Trophoblast cell (in vitro differentiated cells and primary cell): ENCODE results near the gene GAS5.

Source experiments
- DNase-seq, 2 donors: peaks; one replicate each; pipeline ENCODE4 v3.0.0-alpha.2; 2016
- H2AFZ ChIP-seq: 2 replicates; pipeline ENCODE4 v1.6.1; 2013; ENCODE audit warnings: low read length, moderate library complexity, mild to moderate bottlenecking; ENCODE audit not compliant: insufficient read depth, poor library complexity
- H2AK5ac ChIP-seq: 2 replicates; pipeline ENCODE4 v1.6.1; 2013; ENCODE audit warnings: mild to moderate bottlenecking, low read length
- H2BK120ac ChIP-seq: 2 replicates; pipeline ENCODE4 v1.6.1; 2013; ENCODE audit warnings: low read length, mild to moderate bottlenecking, moderate library complexity; ENCODE audit not compliant: insufficient read depth, poor library complexity
- H2BK12ac ChIP-seq: 2 replicates; pipeline ENCODE4 v1.6.1; 2013; ENCODE audit warnings: mild to moderate bottlenecking, low read length, moderate library complexity
- H2BK5ac ChIP-seq: 2 replicates; pipeline ENCODE4 v1.6.1; 2013; ENCODE audit warnings: low read length, low read depth, moderate library complexity, mild to moderate bottlenecking; ENCODE audit not compliant: poor library complexity
- H3K14ac ChIP-seq: 2 replicates; pipeline ENCODE4 v1.6.1; 2013; ENCODE audit warnings: mild to moderate bottlenecking, low read length
- H3K18ac ChIP-seq: 2 replicates; pipeline ENCODE4 v1.6.1; 2013; ENCODE audit warnings: mild to moderate bottlenecking, low read length
- H3K23ac ChIP-seq: 2 replicates; pipeline ENCODE4 v1.6.1; 2013; ENCODE audit warnings: low read length
- H3K27ac ChIP-seq: 2 replicates; pipeline ENCODE4 v1.5.1; 2013; ENCODE audit warnings: low read depth, mild to moderate bottlenecking, inconsistent platforms, low read length, moderate library complexity
- H3K27me3 ChIP-seq: 2 replicates; pipeline ENCODE4 v1.6.1; 2013; ENCODE audit warnings: inconsistent platforms, mild to moderate bottlenecking, low read length, moderate library complexity; ENCODE audit not compliant: insufficient read depth
- H3K36me3 ChIP-seq, 2 experiments: 1 replicate in 1 of 2; 2 replicates in 1 of 2; pipeline ENCODE4 v1.6.1; 2013; ENCODE audit warnings: low read length in 2 of 2, mild to moderate bottlenecking in 2 of 2, moderate library complexity in 1 of 2; ENCODE audit not compliant: insufficient read depth in 2 of 2, control insufficient read depth in 1 of 2
- H3K4ac ChIP-seq: 2 replicates; pipeline ENCODE4 v1.6.1; 2013; ENCODE audit warnings: low read depth, mild to moderate bottlenecking, low read length, moderate library complexity
- H3K4me1 ChIP-seq, 2 experiments: 1 replicate in 1 of 2; 2 replicates in 1 of 2; pipeline ENCODE4 v1.6.1; 2013; ENCODE audit warnings: low read length in 2 of 2, mild to moderate bottlenecking in 2 of 2, moderate library complexity in 1 of 2; ENCODE audit not compliant: insufficient read depth in 2 of 2, control insufficient read depth in 1 of 2
- H3K4me2 ChIP-seq: 2 replicates; pipeline ENCODE4 v1.6.1; 2013; ENCODE audit warnings: inconsistent platforms, mild to moderate bottlenecking, low read length, moderate library complexity
- H3K4me3 ChIP-seq: 2 replicates; pipeline ENCODE4 v1.5.1; 2013; ENCODE audit warnings: mild to moderate bottlenecking, low read depth, low read length, inconsistent platforms
- H3K79me1 ChIP-seq: one replicate; pipeline ENCODE4 v1.6.1; 2013; ENCODE audit warnings: low read length
- H3K79me2 ChIP-seq: 2 replicates; pipeline ENCODE4 v1.6.1; 2013; ENCODE audit warnings: low read length, mild to moderate bottlenecking; ENCODE audit not compliant: control insufficient read depth, insufficient read depth, poor library complexity
- H3K9ac ChIP-seq: 2 replicates; pipeline ENCODE4 v1.6.1; 2013; ENCODE audit warnings: mild to moderate bottlenecking, low read length
- H3K9me3 ChIP-seq: 2 replicates; pipeline ENCODE4 v1.6.1; 2013; ENCODE audit warnings: low read depth, mild to moderate bottlenecking, control low read depth, inconsistent platforms, low read length; ENCODE audit not compliant: insufficient read depth
- H4K12ac ChIP-seq: 2 replicates; pipeline ENCODE4 v1.6.1; 2013; ENCODE audit warnings: low read depth, mild to moderate bottlenecking, low read length, moderate library complexity
- H4K8ac ChIP-seq: 2 replicates; pipeline ENCODE4 v1.6.1; 2013; ENCODE audit warnings: low read depth, mild to moderate bottlenecking, low read length, moderate library complexity
- H4K91ac ChIP-seq: one replicate; pipeline ENCODE4 v1.6.1; 2013; ENCODE audit warnings: low read depth, mild to moderate bottlenecking, low read length, moderate library complexity
- WGBS: extraction: QIAGEN DNeasy Blood & Tissue Kit; methylation state at CpG from one replicate; pipeline ENCODE4 v1.1.7; 2013; ENCODE audit warnings: missing lambda C conversion rate; ENCODE audit not compliant: insufficient read length, insufficient coverage; ENCODE audit errors: extremely low coverage; 5-methylcytosine and 5-hydroxymethylcytosine counted together

GAS5 gene

DNA sequence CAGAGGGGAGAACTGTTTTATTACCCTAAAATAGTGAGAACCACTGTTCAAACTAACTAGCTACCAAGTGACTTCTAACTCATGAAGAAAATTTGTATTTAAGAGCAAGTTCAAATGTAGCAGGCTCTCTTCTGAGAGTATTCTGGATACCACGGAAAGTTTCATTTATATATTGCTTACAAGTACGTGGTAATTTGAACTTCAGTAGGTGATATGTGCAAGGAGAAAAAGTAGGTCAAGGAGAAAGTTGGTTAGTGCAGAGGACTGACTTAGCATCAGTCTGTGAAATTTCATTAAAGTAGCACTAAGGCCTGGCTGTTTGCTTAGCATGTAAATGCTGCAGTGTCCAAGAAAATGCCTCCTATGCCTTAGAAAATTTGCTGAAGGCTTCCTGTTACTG, 32.6 kb upstream of the GAS5 start:
- Histone ChIP-seq H3K18ac (no peak overlapping the region), H2AFZ (no peak overlapping the region), H3K9me3 (no peaks in the 10 kb centered on the region), H2BK5ac (no peak overlapping the region), H2AK5ac (no peak overlapping the region), H3K4me3 (no peak overlapping the region), H4K12ac (no peak overlapping the region), H2BK12ac (no peak overlapping the region), H4K91ac (no peak overlapping the region), H3K27me3 (no peaks in the 10 kb centered on the region), H4K8ac (no peak overlapping the region), H3K4me1 (no peaks in the 10 kb centered on the region), H3K36me3 (no peaks in the 10 kb centered on the region), H3K4me2 (no peak overlapping the region), H3K79me1 (no peaks in the 10 kb centered on the region), H3K4ac (no peak overlapping the region), H3K9ac (no peak overlapping the region), H3K14ac (no peak overlapping the region), H3K23ac (no peak overlapping the region), H3K27ac (no peak overlapping the region), H3K79me2 (no peaks in the 10 kb centered on the region), H2BK120ac (no peak overlapping the region)
- DNase-seq: no peak
- WGBS: no CpG with 5 or more reads among the region's 2 CpGs

DNA sequence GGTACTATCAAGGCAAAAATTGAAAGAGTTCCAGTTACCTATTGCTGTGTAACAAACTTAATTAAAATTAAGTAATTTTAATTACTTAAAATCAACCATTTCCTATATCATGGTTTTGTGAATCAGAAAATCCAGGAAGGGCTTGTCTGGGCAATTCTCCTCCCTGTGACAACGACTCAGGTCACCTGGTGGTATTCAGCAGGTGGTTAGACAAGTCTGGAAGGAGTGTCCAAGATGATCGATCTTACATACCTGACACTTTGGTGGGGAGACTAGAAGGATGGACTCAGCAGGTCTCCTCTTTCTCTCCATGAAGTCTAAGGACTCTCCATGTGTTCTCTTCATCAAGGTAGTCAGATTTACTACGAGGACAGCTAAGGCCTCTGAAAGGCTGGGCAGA, 26.4 kb upstream of the GAS5 start:
- Histone ChIP-seq H3K9ac (no peak overlapping the region), H2BK120ac (no peak overlapping the region), H3K79me1 (no peaks in the 10 kb centered on the region), H2BK12ac (no peak overlapping the region), H2BK5ac (no peak overlapping the region), H3K4me3 (no peak overlapping the region), H3K4me1 (no peaks in the 10 kb centered on the region), H3K14ac (no peak overlapping the region), H2AFZ (no peak overlapping the region), H4K91ac (no peak overlapping the region), H3K4me2 (no peak overlapping the region), H4K12ac (no peak overlapping the region), H3K9me3 (no peaks in the 10 kb centered on the region), H4K8ac (no peak overlapping the region), H3K27ac (no peak overlapping the region), H3K27me3 (no peaks in the 10 kb centered on the region), H2AK5ac (no peak overlapping the region), H3K18ac (no peak overlapping the region), H3K79me2 (no peaks in the 10 kb centered on the region), H3K4ac (no peak overlapping the region), H3K23ac (no peak overlapping the region), H3K36me3 (no peaks in the 10 kb centered on the region)
- no peak for DNase-seq
- WGBS: no CpG with 5 or more reads among the region's 3 CpGs

DNA sequence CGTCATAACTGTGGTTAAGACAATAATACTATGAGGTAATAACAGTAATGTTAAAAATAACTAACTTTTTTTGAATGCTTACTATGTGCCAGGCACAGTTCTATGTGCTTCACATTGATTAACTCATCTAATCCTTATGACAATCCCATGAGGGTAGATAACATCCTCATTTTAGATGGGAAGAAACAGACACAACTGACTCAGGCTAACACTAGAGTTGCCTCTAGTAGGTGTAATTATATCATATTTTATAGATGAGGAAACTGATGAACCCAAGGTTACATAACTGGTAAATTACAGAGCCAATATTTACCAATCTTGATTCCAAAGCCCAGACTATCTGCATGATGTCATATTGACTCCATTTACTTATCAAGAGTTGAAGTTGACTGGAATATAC, 25.8 kb upstream of the GAS5 start:
- Histone ChIP-seq H3K4me1 (no peaks in the 10 kb centered on the region), H3K27ac (no peak overlapping the region), H3K27me3 (no peaks in the 10 kb centered on the region), H2BK5ac (no peak overlapping the region), H2BK120ac (no peak overlapping the region), H4K12ac (no peak overlapping the region), H2AK5ac (no peak overlapping the region), H3K79me1 (no peaks in the 10 kb centered on the region), H4K8ac (no peak overlapping the region), H3K18ac (no peak overlapping the region), H3K23ac (no peak overlapping the region), H3K4me2 (no peak overlapping the region), H3K4ac (no peak overlapping the region), H3K36me3 (no peaks in the 10 kb centered on the region), H4K91ac (no peak overlapping the region), H3K9ac (no peak overlapping the region), H3K9me3 (no peaks in the 10 kb centered on the region), H3K14ac (no peak overlapping the region), H2BK12ac (no peak overlapping the region), H3K79me2 (no peaks in the 10 kb centered on the region), H3K4me3 (no peak overlapping the region), H2AFZ (no peak overlapping the region)
- no peak for DNase-seq
- no CpG with 5 or more reads among the region's 1 CpG for WGBS

DNA sequence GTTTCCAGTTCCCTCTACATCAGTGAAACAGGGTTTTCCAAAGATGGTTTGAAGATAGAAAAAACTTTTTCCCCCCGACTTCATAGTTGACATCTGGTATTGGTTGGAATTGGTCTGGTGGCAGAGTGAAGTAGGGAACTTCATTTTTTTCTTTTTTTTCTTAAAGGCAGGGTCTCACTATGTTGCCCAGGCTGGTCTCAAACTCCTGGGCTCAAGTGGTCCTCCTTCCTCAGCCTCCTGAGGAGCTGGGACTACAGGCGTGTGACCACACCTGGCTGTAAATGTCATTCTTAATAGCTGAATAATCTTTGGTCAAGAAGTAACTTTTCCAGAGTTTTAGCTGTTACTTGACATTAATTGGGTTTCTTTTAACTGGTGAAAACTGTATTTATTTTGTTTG, 22.1 kb upstream of the GAS5 start:
- Histone ChIP-seq H2AK5ac (no peak overlapping the region), H2AFZ (no peak overlapping the region), H3K27ac (no peak overlapping the region), H2BK12ac (no peak overlapping the region), H3K14ac (no peak overlapping the region), H3K4ac (no peak overlapping the region), H3K23ac (no peak overlapping the region), H4K91ac (no peak overlapping the region), H3K18ac (no peak overlapping the region), H3K9me3 (no peaks in the 10 kb centered on the region), H2BK120ac (no peak overlapping the region), H3K27me3 (no peaks in the 10 kb centered on the region), H4K12ac (no peak overlapping the region), H3K79me1 (no peaks in the 10 kb centered on the region), H4K8ac (no peak overlapping the region), H2BK5ac (no peak overlapping the region), H3K4me2 (no peak overlapping the region), H3K4me1 (no peaks in the 10 kb centered on the region), H3K36me3 (peaks cover 7 to 8% of the 10 kb centered on the region in 2 experiments), H3K4me3 (no peak overlapping the region), H3K79me2 (no peaks in the 10 kb centered on the region), H3K9ac (no peak overlapping the region)
- WGBS: no CpG with 5 or more reads among the region's 2 CpGs
- DNase-seq: no peak

DNA sequence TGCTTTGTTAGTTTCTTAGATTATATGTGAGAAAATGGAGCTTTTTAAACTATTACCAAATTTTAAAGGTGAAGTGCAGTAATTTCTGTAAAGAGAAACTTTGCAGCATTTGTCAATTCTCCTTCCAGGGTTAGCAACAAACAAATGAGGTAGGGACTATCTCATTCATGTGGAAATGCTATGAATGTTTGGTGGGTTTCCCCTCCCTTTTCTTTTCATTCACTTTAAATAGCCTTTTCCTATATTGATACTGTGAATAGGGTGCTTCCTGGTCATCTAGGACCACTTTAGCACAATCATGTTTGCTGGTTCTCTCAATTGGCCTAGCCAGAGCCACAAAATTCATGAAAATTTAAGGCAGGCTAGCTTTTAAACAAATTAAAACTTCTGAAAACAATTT, 21.0 kb upstream of the GAS5 start:
- no peak overlapping the region for H2AFZ ChIP-seq
- no peak overlapping the region for H4K8ac ChIP-seq
- no peak overlapping the region for H3K4me3 ChIP-seq
- no peaks in the 10 kb centered on the region for H3K9me3 ChIP-seq
- H3K4ac ChIP-seq: no peak overlapping the region
- no peak overlapping the region for H2BK120ac ChIP-seq
- H3K4me1 ChIP-seq: no peaks in the 10 kb centered on the region
- no peaks in the 10 kb centered on the region for H3K27me3 ChIP-seq
- H3K79me1 ChIP-seq: no peaks in the 10 kb centered on the region
- H3K27ac ChIP-seq: no peak overlapping the region
- no peak for DNase-seq
- H3K18ac ChIP-seq: no peak overlapping the region
- no peak overlapping the region for H4K91ac ChIP-seq
- no peak overlapping the region for H4K12ac ChIP-seq
- no peaks in the 10 kb centered on the region for H3K79me2 ChIP-seq
- H3K4me2 ChIP-seq: no peak overlapping the region
- H3K9ac ChIP-seq: no peak overlapping the region
- H3K14ac ChIP-seq: no peak overlapping the region
- no peak overlapping the region for H2BK5ac ChIP-seq
- H2BK12ac ChIP-seq: no peak overlapping the region
- no peak overlapping the region for H3K23ac ChIP-seq
- no peak overlapping the region for H2AK5ac ChIP-seq
- peaks cover 7 to 8% of the 10 kb centered on the region in 2 experiments for H3K36me3 ChIP-seq
